SK-N-SH (cell line): ENCODE measurements around the gene DCP1B. TPM values are rescaled to one million over a fixed set of nuclear protein-coding genes. Genes with fewer than 3 reads are reported as not detected.

ENCODE experiments used
- CTCF ChIA-PET: fragments of 300-600, 350-600 bp; formaldehyde crosslinking; extraction: SDS; loops from one replicate; lab custom pipeline; 2021; lab: Yijun Ruan, JAX
- POLR2A ChIA-PET: fragments of 350-600 bp; sonication (Branson Sonifier 250); formaldehyde crosslinking; extraction: SDS; loops from one replicate; lab custom pipeline; 2020; ENCODE audit warnings: antibody characterized with exemption, inconsistent platforms; lab: Yijun Ruan, JAX
- DNase-seq: peaks from one replicate; pipeline ENCODE4 v3.0.0; 2012
- H2AFZ ChIP-seq: fragments of 200-600 bp; sonication (generic); 2 replicates; pipeline ENCODE4 v1.8.1; 2016; ENCODE audit warnings: antibody characterized with exemption, mild to moderate bottlenecking, low read depth
- H3F3A ChIP-seq: fragments of 200-600 bp; sonication (generic); replicated peaks from 2 replicates; pipeline ENCODE3; 2016; ENCODE audit warnings: antibody characterized with exemption, mild to moderate bottlenecking; ENCODE audit not compliant: insufficient read depth
- H3K27ac ChIP-seq, 2 experiments: fragments of 200-500 bp in 1 of 2; fragments of 200-600 bp in 1 of 2; sonication (Bioruptor generic) in 1 of 2; sonication (generic), shearing (Covaris generic) in 1 of 2; 2 replicates each; pipeline versions ENCODE4 v1.5.1 to v1.6.1; 2014 to 2016; ENCODE audit warnings: low read depth in 2 of 2, inconsistent platforms in 1 of 2, low read length in 1 of 2, mild to moderate bottlenecking in 1 of 2, mixed read lengths in 1 of 2
- H3K27me3 ChIP-seq: fragments of 200-600 bp; sonication (generic), shearing (Covaris generic); 2 replicates; pipeline ENCODE4 v1.6.1; 2016; ENCODE audit warnings: mixed run types; ENCODE audit not compliant: insufficient read depth
- H3K36me3 ChIP-seq, 2 experiments: fragments of 200-500 bp in 1 of 2; fragments of 200-600 bp in 1 of 2; sonication (Bioruptor generic) in 1 of 2; sonication (generic) in 1 of 2; replicated peaks in 1 of 2; 2 replicates each; pipeline versions ENCODE3 to v1.5.1; 2014 to 2016; ENCODE audit warnings: low read length in 1 of 2, mild to moderate bottlenecking in 1 of 2; ENCODE audit not compliant: insufficient read depth in 2 of 2, control insufficient read depth in 1 of 2
- H3K4me1 ChIP-seq, 2 experiments: fragments of 200-500 bp in 1 of 2; fragments of 200-600 bp in 1 of 2; sonication (Bioruptor generic) in 1 of 2; sonication (generic), shearing (Covaris generic) in 1 of 2; 2 replicates each; pipeline versions ENCODE4 v1.5.1 to v1.6.1; 2014 to 2016; ENCODE audit warnings: low read depth in 1 of 2, low read length in 1 of 2, mixed run types in 1 of 2; ENCODE audit not compliant: insufficient read depth in 2 of 2, control insufficient read depth in 1 of 2
- H3K4me2 ChIP-seq: fragments of 200-600 bp; sonication (generic), shearing (Covaris generic); 2 replicates; pipeline ENCODE4 v1.6.1; 2017; ENCODE audit warnings: mixed run types
- H3K4me3 ChIP-seq, 2 experiments: fragments of 200-500 bp in 1 of 2; fragments of 200-600 bp in 1 of 2; sonication (Bioruptor generic) in 1 of 2; sonication (generic), shearing (Covaris generic) in 1 of 2; 2 replicates each; pipeline versions ENCODE4 v1.5.1 to v1.8.1; 2014 to 2016; ENCODE audit warnings: low read depth in 2 of 2, inconsistent platforms in 1 of 2, low read length in 1 of 2, mild to moderate bottlenecking in 1 of 2, mixed read lengths in 1 of 2, moderate library complexity in 1 of 2
- H3K79me2 ChIP-seq: fragments of 200-600 bp; sonication (generic); 2 replicates; pipeline ENCODE4 v1.8.1; 2017; ENCODE audit warnings: mild to moderate bottlenecking; ENCODE audit not compliant: insufficient read depth
- H3K9ac ChIP-seq: fragments of 200-600 bp; sonication (generic); 2 replicates; pipeline ENCODE4 v1.6.1; 2017; ENCODE audit warnings: mixed run types
- H3K9me2 ChIP-seq: fragments of 200-600 bp; sonication (generic); 2 replicates; pipeline ENCODE4 v1.6.1; 2017; ENCODE audit warnings: mixed run types
- H3K9me3 ChIP-seq: fragments of 200-600 bp; sonication (generic); 2 replicates; pipeline ENCODE4 v1.6.1; 2017; ENCODE audit warnings: mixed run types, mild to moderate bottlenecking, moderate library complexity
- H4K20me1 ChIP-seq: fragments of 200-600 bp; sonication (generic); 2 replicates; pipeline ENCODE4 v1.6.1; 2017; ENCODE audit warnings: mild to moderate bottlenecking, mixed run types; ENCODE audit not compliant: insufficient read depth
- CHD2 ChIP-seq: fragments of 150-350 bp; IDR thresholded peaks from 2 replicates; pipeline ENCODE4 v1.6.1; 2018; ENCODE audit warnings: low read length; ENCODE audit not compliant: partially characterized antibody
- EZH2phosphoT487 ChIP-seq: fragments of 200-600 bp; sonication (generic); IDR thresholded peaks from 2 replicates; pipeline ENCODE4 v1.6.1; 2017; ENCODE audit warnings: low read depth, mixed run types, mild to moderate bottlenecking, antibody characterized with exemption, moderate library complexity, borderline replicate concordance
- FOXM1 ChIP-seq: IDR thresholded peaks from 2 replicates; pipeline ENCODE4 v1.4.0; 2012; ENCODE audit warnings: low read depth, mild to moderate bottlenecking
- GABPA ChIP-seq: IDR thresholded peaks from 2 replicates; pipeline ENCODE4 v1.4.0; 2012; ENCODE audit warnings: low read depth, mild to moderate bottlenecking
- GATA2 ChIP-seq: sonication (generic); formaldehyde crosslinking; IDR thresholded peaks from 2 replicates; pipeline ENCODE4 v1.5.0; 2020; ENCODE audit warnings: mild to moderate bottlenecking, missing genetic modification reagents
- MEF2A ChIP-seq: IDR thresholded peaks from 2 replicates; pipeline ENCODE4 v1.4.0; 2012; ENCODE audit warnings: low read depth, borderline replicate concordance
- MXI1 ChIP-seq: IDR thresholded peaks from 2 replicates; pipeline ENCODE4 v1.6.1; 2012; ENCODE audit warnings: mild to moderate bottlenecking, low read depth, low read length, improper control_type of control experiment
- NFIC ChIP-seq: IDR thresholded peaks from 2 replicates; pipeline ENCODE4 v1.4.0; 2012; ENCODE audit warnings: borderline replicate concordance
- NRF1 ChIP-seq: IDR thresholded peaks from 2 replicates; pipeline ENCODE4 v1.6.1; 2012; ENCODE audit warnings: low read depth, mild to moderate bottlenecking, low read length
- RAD21 ChIP-seq: IDR thresholded peaks from 2 replicates; pipeline ENCODE4 v1.6.1; 2012; ENCODE audit warnings: mild to moderate bottlenecking, low read length
- SIN3A ChIP-seq: IDR thresholded peaks from 2 replicates; pipeline ENCODE4 v1.6.1; 2012; ENCODE audit warnings: low read depth, mild to moderate bottlenecking, low read length, moderate library complexity, borderline replicate concordance
- SMC3 ChIP-seq: IDR thresholded peaks from 2 replicates; pipeline ENCODE4 v1.6.1; 2012; ENCODE audit warnings: low read depth, low read length, improper control_type of control experiment
- TEAD4 ChIP-seq: IDR thresholded peaks from 2 replicates; pipeline ENCODE4 v1.4.0; 2012; ENCODE audit warnings: mild to moderate bottlenecking, borderline replicate concordance; ENCODE audit not compliant: insufficient read depth
- YY1 ChIP-seq: IDR thresholded peaks from 2 replicates; pipeline ENCODE4 v1.4.0; 2012; ENCODE audit warnings: low read depth, mild to moderate bottlenecking
- WGBS: methylation state at CpG from one replicate; pipeline ENCODE4 v1.1.6; 2017; ENCODE audit warnings: low lambda C conversion rate; 5-methylcytosine and 5-hydroxymethylcytosine counted together
- polyA plus RNA-seq, 3 experiments: library from polyadenylated mRNA; depleted of rRNA; stranded (reverse); fragments of >200 nt; gene quantifications; 2 replicates each; pipeline ENCODE4 v1.2.3, GENCODE V29; 2012
- TF ChIP-seq, protein P1 (sequence below): IDR thresholded peaks from 2 replicates; pipeline ENCODE4 v1.4.0; 2012; ENCODE audit warnings: low read depth
- TF ChIP-seq, protein P2 (sequence below): fragments of 200-600 bp; sonication (generic); IDR thresholded peaks from 2 replicates; pipeline ENCODE4 v1.6.1; 2017; ENCODE audit warnings: antibody characterized with exemption, mild to moderate bottlenecking, moderate library complexity
- TF ChIP-seq, protein P3 (sequence below): fragments of 150-350 bp; IDR thresholded peaks from 2 replicates; pipeline ENCODE4 v1.6.1; 2017; ENCODE audit warnings: antibody characterized with exemption, low read length, low read depth, borderline replicate concordance
- TF ChIP-seq, protein P4 (sequence below): IDR thresholded peaks from 2 replicates; pipeline ENCODE4 v1.6.1; 2012; ENCODE audit warnings: mild to moderate bottlenecking, low read depth, low read length, moderate library complexity

The DCP1B gene
- polyA plus RNA-seq, 1 of the 3 experiments (the other 2 are of a cell fraction), result 18.8 TPM

DNA sequence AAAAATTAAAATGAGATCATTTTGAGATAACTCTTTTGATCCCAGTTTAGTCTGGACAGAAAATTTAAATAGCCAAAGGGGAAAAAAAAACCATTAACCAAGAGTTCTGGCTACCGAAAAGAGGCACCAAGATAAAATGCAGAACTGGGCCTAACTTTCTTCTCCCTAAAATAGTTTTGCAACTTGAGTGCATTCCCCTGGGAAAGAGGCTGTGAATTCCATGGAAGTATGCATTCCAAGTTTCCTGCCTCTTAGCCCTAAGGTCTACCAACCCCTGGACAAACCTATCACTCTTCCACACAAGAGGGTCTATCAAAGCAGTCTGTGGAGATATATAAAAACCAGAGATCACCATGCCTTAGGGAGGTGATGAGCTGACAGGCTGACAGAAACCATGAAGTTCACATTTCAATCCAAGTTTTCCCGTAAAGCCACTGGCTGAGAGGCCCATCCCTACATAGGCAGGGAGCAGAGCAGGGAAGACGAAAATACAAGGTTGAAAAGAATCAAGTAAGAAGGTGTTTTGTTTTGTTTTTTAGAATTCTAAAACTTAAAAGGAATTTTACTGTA lies 33.8 kb downstream of the DCP1B start:
- Histone ChIP-seq H3K9me3 (no peaks in the 10 kb centered on the region), H3K36me3 (peaks cover 10 to 26% of the 10 kb centered on the region in 2 experiments), H3K27ac (no peak overlapping the region), H3K27me3 (no peaks in the 10 kb centered on the region), H4K20me1 (peaks cover 15% of the 10 kb centered on the region), H3K4me1 (peaks cover 3 to 8% of the 10 kb centered on the region in 2 experiments; a peak in 3 of 4 replicates), H3K9ac (no peak overlapping the region), H3K79me2 (peaks cover 6% of the 10 kb centered on the region; the same call in 1 of the 2 replicates), H3K4me3 (no peak overlapping the region), H3K4me2 (no peak overlapping the region), H2AFZ (no peak overlapping the region), H3K9me2 (no peaks in the 10 kb centered on the region), H3F3A (peaks cover 11% of the 10 kb centered on the region)
- no peak for TF ChIP-seq EZH2phosphoT487
- no peak for TF ChIP-seq CHD2
- TF ChIP-seq SIN3A, result no peak
- TF ChIP-seq, protein P1, sequence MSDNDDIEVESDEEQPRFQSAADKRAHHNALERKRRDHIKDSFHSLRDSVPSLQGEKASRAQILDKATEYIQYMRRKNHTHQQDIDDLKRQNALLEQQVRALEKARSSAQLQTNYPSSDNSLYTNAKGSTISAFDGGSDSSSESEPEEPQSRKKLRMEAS, result no peak
- no peak for TF ChIP-seq FOXM1
- TF ChIP-seq, protein P2, sequence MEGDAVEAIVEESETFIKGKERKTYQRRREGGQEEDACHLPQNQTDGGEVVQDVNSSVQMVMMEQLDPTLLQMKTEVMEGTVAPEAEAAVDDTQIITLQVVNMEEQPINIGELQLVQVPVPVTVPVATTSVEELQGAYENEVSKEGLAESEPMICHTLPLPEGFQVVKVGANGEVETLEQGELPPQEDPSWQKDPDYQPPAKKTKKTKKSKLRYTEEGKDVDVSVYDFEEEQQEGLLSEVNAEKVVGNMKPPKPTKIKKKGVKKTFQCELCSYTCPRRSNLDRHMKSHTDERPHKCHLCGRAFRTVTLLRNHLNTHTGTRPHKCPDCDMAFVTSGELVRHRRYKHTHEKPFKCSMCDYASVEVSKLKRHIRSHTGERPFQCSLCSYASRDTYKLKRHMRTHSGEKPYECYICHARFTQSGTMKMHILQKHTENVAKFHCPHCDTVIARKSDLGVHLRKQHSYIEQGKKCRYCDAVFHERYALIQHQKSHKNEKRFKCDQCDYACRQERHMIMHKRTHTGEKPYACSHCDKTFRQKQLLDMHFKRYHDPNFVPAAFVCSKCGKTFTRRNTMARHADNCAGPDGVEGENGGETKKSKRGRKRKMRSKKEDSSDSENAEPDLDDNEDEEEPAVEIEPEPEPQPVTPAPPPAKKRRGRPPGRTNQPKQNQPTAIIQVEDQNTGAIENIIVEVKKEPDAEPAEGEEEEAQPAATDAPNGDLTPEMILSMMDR, result no peak
- no peak for TF ChIP-seq NRF1
- TF ChIP-seq, protein P3, sequence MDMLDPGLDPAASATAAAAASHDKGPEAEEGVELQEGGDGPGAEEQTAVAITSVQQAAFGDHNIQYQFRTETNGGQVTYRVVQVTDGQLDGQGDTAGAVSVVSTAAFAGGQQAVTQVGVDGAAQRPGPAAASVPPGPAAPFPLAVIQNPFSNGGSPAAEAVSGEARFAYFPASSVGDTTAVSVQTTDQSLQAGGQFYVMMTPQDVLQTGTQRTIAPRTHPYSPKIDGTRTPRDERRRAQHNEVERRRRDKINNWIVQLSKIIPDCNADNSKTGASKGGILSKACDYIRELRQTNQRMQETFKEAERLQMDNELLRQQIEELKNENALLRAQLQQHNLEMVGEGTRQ, result no peak
- no peak for TF ChIP-seq RAD21
- TF ChIP-seq SMC3, result no peak
- TF ChIP-seq TEAD4, result no peak
- no peak for TF ChIP-seq GATA2
- TF ChIP-seq NFIC, result no peak
- TF ChIP-seq GABPA, result no peak
- TF ChIP-seq MXI1, result no peak
- TF ChIP-seq YY1, result no peak
- TF ChIP-seq, protein P4, sequence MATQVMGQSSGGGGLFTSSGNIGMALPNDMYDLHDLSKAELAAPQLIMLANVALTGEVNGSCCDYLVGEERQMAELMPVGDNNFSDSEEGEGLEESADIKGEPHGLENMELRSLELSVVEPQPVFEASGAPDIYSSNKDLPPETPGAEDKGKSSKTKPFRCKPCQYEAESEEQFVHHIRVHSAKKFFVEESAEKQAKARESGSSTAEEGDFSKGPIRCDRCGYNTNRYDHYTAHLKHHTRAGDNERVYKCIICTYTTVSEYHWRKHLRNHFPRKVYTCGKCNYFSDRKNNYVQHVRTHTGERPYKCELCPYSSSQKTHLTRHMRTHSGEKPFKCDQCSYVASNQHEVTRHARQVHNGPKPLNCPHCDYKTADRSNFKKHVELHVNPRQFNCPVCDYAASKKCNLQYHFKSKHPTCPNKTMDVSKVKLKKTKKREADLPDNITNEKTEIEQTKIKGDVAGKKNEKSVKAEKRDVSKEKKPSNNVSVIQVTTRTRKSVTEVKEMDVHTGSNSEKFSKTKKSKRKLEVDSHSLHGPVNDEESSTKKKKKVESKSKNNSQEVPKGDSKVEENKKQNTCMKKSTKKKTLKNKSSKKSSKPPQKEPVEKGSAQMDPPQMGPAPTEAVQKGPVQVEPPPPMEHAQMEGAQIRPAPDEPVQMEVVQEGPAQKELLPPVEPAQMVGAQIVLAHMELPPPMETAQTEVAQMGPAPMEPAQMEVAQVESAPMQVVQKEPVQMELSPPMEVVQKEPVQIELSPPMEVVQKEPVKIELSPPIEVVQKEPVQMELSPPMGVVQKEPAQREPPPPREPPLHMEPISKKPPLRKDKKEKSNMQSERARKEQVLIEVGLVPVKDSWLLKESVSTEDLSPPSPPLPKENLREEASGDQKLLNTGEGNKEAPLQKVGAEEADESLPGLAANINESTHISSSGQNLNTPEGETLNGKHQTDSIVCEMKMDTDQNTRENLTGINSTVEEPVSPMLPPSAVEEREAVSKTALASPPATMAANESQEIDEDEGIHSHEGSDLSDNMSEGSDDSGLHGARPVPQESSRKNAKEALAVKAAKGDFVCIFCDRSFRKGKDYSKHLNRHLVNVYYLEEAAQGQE, result no peak
- no peak for TF ChIP-seq MEF2A
- 97% methylated on average over 3 of the region's 3 CpGs for WGBS
- no peak for DNase-seq
- ChIA-PET POLR2A (no interaction called here), CTCF (interaction anchor here (0.6 to 3.2 kb wide), 5 partner anchors 31 to 613 kb away, joined by 3 to 10 read pairs (median 4); no protein-coding TSS in a partner anchor)
